ENCODE results near the gene WDR54.
"Not testable (repeated sequence)": the region's sequence is repeated elsewhere in the genome, so short reads cannot be mapped to it uniquely, and the experiment has no call there.

The WDR54 gene

GRCh38 chr2:74430502-74430901, 9.0 kb downstream of the WDR54 start:
- no peak for DNase-seq

GRCh38 chr2:74436111-74436805, 14.7 kb downstream of the WDR54 start:
- DNase-seq: no peak

GRCh38 chr2:74436848-74437695, 15.5 kb downstream of the WDR54 start:
- DNase-seq: no peak

- DNase-seq: no peak
Measured at GRCh38 chr2:74438248-74438647, 16.7 kb downstream of the WDR54 start.

- DNase-seq: no peak
Measured at GRCh38 chr2:74439373-74439772, 17.8 kb downstream of the WDR54 start.

GRCh38 chr2:74439803-74440377, 18.4 kb downstream of the WDR54 start:
- no peak for DNase-seq

- DNase-seq: peak; percentile 74
Measured at GRCh38 chr2:74440378-74441169, 19.0 kb downstream of the WDR54 start.

GRCh38 chr2:74441170-74441689, 19.7 kb downstream of the WDR54 start:
- DNase-seq: no peak

GRCh38 chr2:74441690-74442482, 20.4 kb downstream of the WDR54 start, which contains the start of gene RTKN:
TSS of gene RTKN (minus strand) at chr2:74441937. CDS start at chr2:74441816, 121 bp downstream.
- DNase-seq: peak; percentile 57

- DNase-seq: not testable (repeated sequence)
Measured at GRCh38 chr2:74442483-74443297, 21.2 kb downstream of the WDR54 start.

GRCh38 chr2:74444498-74445318, 23.2 kb downstream of the WDR54 start:
- DNase-seq: peak; percentile 83

- DNase-seq: no peak
Measured at GRCh38 chr2:74447230-74447999, 25.9 kb downstream of the WDR54 start.

- no peak for DNase-seq
Measured at GRCh38 chr2:74448771-74449170, 27.2 kb downstream of the WDR54 start.

- DNase-seq: no peak
Measured at GRCh38 chr2:74450570-74451190, 29.1 kb downstream of the WDR54 start.

GRCh38 chr2:74454654-74455511, 33.4 kb downstream of the WDR54 start, which contains the start of gene INO80B:
TSS of gene INO80B (plus strand) at chr2:74455087. CDS start at chr2:74455117, 30 bp downstream.
- peak; percentile 99 for DNase-seq

- DNase-seq: peak; percentile 27
Measured at GRCh38 chr2:74457129-74457548, 35.6 kb downstream of the WDR54 start.

GRCh38 chr2:74457549-74458131, 36.1 kb downstream of the WDR54 start:
- no peak for DNase-seq
